ENCODE measurements around the gene SWAP70.
"Not testable (repeated sequence)": the region's sequence is repeated elsewhere in the genome, so short reads cannot be mapped to it uniquely, and the experiment has no call there.

Gene SWAP70

DNA sequence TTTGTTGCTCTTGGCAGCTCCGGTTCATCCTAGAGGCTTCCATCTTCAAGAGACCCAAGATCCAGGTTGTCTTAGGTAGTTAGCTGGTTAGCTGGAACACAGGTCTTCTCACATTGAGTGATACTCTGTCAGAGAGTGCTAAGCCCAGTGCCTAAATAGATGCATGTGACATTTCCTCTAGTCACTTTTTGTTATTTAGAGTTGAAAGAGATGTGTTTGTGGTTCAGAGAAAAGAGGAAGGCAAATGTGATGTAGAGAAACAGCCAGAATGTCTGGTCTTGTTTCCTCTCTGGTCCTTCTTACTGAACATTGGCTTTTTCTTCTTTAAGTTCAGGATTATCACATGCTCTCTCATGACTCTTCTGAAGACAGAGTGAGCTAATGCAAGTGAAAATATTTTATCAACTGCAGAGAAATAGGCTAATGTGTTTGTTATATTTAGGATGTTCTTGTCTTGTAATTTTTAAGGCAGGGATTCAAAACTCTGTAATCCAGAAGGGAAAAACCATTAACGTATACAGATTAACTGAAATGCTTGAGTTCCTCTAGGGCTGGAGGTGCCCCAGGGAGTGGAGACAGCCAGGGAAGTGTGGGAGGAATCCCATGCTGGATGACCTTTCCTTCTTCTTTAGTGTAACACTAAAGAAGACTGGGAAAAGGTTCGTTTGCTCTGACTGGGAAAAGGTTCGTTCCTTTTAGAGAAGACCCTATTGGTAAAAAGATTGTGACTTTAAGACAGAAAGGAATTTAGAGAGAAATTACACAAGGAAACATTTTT lies 75.4 kb downstream of the SWAP70 start:
- DNase-seq (ENCODE audit: low read depth) = no peak
- no peak overlapping the region for H3K4me3 ChIP-seq (ENCODE audit: low read length)
- TF ChIP-seq, protein P1, sequence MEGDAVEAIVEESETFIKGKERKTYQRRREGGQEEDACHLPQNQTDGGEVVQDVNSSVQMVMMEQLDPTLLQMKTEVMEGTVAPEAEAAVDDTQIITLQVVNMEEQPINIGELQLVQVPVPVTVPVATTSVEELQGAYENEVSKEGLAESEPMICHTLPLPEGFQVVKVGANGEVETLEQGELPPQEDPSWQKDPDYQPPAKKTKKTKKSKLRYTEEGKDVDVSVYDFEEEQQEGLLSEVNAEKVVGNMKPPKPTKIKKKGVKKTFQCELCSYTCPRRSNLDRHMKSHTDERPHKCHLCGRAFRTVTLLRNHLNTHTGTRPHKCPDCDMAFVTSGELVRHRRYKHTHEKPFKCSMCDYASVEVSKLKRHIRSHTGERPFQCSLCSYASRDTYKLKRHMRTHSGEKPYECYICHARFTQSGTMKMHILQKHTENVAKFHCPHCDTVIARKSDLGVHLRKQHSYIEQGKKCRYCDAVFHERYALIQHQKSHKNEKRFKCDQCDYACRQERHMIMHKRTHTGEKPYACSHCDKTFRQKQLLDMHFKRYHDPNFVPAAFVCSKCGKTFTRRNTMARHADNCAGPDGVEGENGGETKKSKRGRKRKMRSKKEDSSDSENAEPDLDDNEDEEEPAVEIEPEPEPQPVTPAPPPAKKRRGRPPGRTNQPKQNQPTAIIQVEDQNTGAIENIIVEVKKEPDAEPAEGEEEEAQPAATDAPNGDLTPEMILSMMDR (conservative IDR thresholded peaks at IDR 0.05; ENCODE audit: low read depth, low read length) = no peak

DNA sequence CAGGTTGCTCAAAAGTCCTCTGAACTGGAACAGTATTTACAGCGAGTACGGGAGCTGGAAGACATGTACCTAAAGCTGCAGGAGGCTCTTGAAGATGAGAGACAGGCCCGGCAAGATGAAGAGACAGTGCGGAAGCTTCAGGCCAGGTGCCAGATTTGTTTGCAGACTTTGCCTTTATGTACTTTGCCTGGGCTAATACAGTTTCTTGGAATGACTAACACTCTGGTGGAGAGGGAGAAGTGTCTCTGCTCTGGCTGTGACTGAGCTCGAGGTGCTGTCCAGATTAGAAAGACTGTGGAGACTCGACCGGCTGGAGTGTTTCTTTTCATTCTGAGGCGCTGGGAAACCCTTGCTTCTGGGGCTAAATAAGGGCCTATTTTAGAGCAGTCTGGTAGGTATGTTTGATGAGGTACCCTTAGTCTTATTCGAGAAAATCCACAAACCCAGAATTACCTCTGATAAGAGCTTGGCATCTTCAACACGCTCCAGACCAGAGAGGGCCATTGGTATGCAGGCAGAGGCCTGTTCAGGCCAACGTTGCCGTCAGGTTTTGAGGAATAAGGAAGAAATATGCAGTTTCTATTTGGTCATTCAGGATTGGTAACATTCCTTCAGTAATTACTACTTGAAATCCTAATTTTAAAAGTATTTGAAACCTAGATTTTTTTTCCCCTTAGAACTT lies 76.5 kb downstream of the SWAP70 start:
- H3K4me3 ChIP-seq (ENCODE audit: low read length) = no peak overlapping the region
- no peak for DNase-seq (ENCODE audit: low read depth)
- TF ChIP-seq, protein P1 (conservative IDR thresholded peaks at IDR 0.05; ENCODE audit: low read depth, low read length) = no peak

DNA sequence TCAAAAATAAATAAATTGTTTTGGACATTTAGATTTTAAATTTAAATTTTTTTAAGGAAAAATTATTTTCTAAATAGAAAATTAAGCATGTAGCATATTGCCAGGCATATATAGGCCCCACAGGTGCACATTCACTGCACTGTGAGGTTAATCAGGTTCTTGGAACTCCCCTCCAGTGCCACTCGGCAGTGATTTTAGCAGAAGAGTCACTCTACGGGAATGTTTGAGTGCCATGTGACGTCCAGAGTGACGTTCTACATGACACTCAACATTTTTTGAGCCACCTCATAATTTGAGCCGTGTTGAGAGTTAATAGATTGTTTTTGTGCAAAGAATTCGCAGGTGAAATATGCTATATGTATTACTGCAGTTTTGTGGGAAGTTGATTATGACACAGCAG lies 77.4 kb downstream of the SWAP70 start:
- TF ChIP-seq, protein P1 (conservative IDR thresholded peaks at IDR 0.05; ENCODE audit: low read depth, low read length) = no peak
- no peak for DNase-seq (ENCODE audit: low read depth)
- no peak overlapping the region for H3K4me3 ChIP-seq (ENCODE audit: low read length)

DNA sequence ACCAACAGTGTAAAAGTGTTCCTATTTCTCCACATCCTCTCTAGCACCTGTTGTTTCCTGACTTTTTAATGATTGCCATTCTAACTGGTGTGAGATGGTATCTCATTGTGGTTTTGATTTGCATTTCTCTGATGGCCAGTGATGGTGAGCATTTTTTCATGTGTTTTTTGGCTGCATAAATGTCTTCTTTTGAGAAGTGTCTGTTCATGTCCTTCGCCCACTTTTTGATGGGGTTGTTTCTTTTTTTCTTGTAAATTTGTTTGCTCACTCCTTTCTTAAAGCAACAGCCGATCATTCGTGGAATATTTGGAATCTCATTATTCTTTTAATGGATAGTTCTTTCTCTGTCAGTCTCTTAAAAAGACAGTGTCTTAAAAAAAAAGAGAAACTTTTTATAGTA lies 79.6 kb downstream of the SWAP70 start:
- DNase-seq (ENCODE audit: low read depth); H3K4me3 ChIP-seq (ENCODE audit: low read length): not testable (repeated sequence)

DNA sequence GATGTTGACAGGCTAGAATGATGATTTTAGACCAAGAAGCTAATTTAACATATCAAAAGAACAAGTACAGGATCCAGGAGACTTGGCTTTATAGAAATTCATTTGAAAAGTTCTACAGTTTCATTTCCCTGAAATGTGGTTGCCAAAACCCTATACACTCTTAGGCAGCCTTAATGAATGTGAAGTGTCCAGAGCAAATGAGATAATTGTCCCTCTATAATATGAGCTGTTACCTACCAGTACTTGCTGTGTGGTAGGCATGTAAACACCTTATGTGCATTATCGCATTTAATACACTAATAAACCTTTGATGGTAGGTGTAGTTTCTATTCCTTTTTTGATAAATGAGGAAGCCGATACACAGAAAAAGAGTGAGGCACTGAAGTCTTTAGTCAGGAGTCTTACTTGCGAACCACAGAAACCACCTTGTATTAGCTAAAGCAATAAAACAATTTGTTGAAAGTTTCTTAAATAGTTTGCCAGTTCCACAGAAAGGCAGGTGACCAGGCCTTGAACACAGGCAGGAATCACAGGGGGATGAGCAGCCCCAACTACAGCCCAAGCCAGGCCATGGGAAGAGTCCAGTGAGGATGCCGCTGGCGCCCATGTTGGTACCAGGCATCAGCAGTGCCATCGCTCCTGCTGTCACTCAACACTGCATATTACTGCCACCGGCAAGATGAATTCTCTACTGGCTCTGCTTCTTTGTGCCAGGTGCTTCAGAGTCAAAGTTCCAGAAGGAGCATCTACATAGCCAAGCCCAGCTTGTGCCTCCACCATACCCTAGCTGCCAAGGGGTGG lies 81.7 kb downstream of the SWAP70 start:
- no peak for DNase-seq (ENCODE audit: low read depth)
- TF ChIP-seq, protein P1 (conservative IDR thresholded peaks at IDR 0.05; ENCODE audit: low read depth, low read length) = no peak
- H3K4me3 ChIP-seq (ENCODE audit: low read length) = no peak overlapping the region

DNA sequence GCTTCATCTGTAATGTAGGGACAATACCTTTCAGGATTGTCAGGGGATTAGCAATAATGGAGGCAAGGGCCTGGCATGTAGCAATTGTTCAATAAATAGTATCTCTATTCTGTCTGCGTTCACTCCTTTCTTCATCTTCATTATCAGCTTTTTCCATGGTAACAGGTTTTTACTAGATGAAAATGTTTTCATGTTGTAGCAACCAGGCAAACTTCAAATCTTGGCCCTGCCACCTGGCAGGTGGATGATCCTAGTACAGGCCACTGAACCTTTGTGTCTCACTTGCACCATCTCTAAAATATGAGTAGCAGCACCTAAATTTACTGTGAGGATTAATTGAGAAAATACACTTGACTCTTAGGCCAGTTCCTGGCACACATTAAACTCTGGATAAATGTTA lies 83.4 kb downstream of the SWAP70 start:
- TF ChIP-seq, protein P1 (conservative IDR thresholded peaks at IDR 0.05; ENCODE audit: low read depth, low read length) = no peak
- no peak overlapping the region for H3K4me3 ChIP-seq (ENCODE audit: low read length)
- DNase-seq (ENCODE audit: low read depth) = no peak

DNA sequence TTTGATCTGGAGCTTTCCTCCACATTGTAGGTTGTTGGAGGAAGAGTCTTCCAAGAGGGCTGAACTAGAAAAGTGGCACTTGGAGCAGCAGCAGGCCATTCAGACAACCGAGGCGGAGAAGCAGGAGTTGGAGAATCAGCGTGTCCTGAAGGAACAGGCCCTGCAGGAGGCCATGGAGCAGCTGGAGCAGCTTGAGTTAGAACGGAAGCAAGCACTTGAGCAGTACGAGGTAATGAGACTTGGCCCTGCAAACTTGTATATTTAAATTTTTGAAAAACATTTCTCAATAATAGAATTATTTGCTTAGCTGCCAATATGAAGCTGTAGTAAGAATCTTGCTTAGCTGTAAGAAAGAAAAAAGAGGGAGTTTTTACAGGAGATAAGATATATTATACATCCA lies 84.0 kb downstream of the SWAP70 start:
- no peak overlapping the region for H3K4me3 ChIP-seq (ENCODE audit: low read length)
- no peak for DNase-seq (ENCODE audit: low read depth)
- TF ChIP-seq, protein P1 (conservative IDR thresholded peaks at IDR 0.05; ENCODE audit: low read depth, low read length) = no peak
